Lower leg skin (tissue), 4 donors: Measurements from ENCODE around the gene TSPAN2. TPM values are rescaled to one million over a fixed set of nuclear protein-coding genes. Genes with fewer than 3 reads are reported as not detected.

Experiments
- DNase-seq, 2 donors: peaks; one replicate each; pipeline ENCODE4 v3.0.0-alpha.2; 2019; ENCODE audit warnings: low spot score in 2 of 2
- H3K4me3 ChIP-seq: fragments of 200-600 bp; sonication (generic); 2 replicates; pipeline ENCODE4 v1.5.1; 2017; ENCODE audit warnings: mild to moderate bottlenecking, low read depth; ENCODE audit not compliant: poor library complexity, severe bottlenecking
- POLR2A ChIP-seq, 2 donors: fragments of 450-650 bp; IDR thresholded peaks; one replicate each; pipeline ENCODE4 v1.6.1; 2016 to 2017; ENCODE audit warnings: antibody characterized with exemption in 2 of 2, mild to moderate bottlenecking in 1 of 2, moderate library complexity in 1 of 2
- WGBS, 2 donors: methylation state at CpG; one replicate each; pipeline ENCODE4 v1.1.5; 2018; 5-methylcytosine and 5-hydroxymethylcytosine counted together
- intact Hi-C: fragments of 100-400 bp; cut with DNase I; formaldehyde crosslinking; loops from one replicate; pipeline ENCODE4 v1.15.0; 2023; ENCODE audit warnings: low total_unique reads
- total RNA-seq, 4 donors: library from RNA; depleted of rRNA; stranded (reverse); fragments of >200 nt; gene quantifications; one replicate each; pipeline ENCODE4 v1.1.0, GENCODE V29; 2016
- TF ChIP-seq, protein P1 (sequence below), 3 donors: fragments of 450-650 bp; IDR thresholded peaks; one replicate each; pipeline ENCODE4 v1.5.1; 2016; ENCODE audit warnings: antibody characterized with exemption in 3 of 3, mild to moderate bottlenecking in 3 of 3, moderate library complexity in 2 of 3

The TSPAN2 gene
- total RNA-seq, 4 donors from 2014 or later = 0.46 to 4.5 (median 2.2) TPM

DNA sequence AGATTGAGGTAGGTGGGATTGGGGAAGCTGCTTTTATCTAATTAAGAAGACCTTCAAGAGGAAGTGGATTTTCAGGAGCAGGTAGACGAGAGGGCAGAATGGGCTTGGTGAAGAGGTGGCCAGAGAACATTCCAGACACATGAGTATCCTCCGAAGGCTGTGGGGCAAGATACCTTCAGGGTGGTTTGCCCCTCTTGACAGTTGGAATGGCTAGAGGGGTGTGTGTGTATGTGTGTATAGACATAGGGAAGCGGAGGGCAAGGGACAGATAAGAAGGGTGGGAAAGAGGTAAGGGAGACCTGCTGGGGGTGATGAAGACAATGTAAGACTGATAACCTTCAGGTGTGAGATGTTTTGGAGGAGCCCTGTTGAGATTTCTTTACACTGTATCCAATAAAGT is 46.8 kb upstream of the TSPAN2 start:
- H3K4me3 ChIP-seq = no peak overlapping the region
- DNase-seq = no peak
- TF ChIP-seq, protein P1, sequence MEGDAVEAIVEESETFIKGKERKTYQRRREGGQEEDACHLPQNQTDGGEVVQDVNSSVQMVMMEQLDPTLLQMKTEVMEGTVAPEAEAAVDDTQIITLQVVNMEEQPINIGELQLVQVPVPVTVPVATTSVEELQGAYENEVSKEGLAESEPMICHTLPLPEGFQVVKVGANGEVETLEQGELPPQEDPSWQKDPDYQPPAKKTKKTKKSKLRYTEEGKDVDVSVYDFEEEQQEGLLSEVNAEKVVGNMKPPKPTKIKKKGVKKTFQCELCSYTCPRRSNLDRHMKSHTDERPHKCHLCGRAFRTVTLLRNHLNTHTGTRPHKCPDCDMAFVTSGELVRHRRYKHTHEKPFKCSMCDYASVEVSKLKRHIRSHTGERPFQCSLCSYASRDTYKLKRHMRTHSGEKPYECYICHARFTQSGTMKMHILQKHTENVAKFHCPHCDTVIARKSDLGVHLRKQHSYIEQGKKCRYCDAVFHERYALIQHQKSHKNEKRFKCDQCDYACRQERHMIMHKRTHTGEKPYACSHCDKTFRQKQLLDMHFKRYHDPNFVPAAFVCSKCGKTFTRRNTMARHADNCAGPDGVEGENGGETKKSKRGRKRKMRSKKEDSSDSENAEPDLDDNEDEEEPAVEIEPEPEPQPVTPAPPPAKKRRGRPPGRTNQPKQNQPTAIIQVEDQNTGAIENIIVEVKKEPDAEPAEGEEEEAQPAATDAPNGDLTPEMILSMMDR (IDR thresholded peaks at IDR 0.05) = no peak
- TF ChIP-seq POLR2A (IDR thresholded peaks at IDR 0.05) = no peak
- intact Hi-C loops = loop anchor here (5.0 kb wide), 2 partner anchors 331 to 461 kb away; no protein-coding TSS in a partner anchor
- 80 to 85% methylated on average over 3 of the region's 3 CpGs for WGBS, 2 donors

DNA sequence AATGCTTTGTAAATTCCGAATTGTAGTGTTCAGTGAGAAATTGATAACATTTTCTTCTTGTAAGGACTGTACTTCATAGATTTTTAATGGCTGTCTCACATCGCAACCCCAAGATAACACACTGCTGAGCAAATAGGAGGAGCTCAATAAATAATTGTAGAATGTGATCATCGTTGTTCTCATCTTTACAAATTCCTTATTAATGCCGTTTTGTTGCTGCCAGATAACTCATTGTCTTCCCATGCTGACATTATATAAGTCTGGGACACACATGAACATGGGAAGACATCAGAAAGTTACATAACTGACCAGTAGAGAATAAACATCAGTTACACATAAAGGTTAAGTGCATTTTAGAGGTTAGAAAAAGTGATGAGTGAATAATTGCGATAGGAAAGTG is 46.4 kb upstream of the TSPAN2 start:
- no peak for DNase-seq
- intact Hi-C loops = loop anchor here (5.0 kb wide), 2 partner anchors 332 to 462 kb away; no protein-coding TSS in a partner anchor
- no peak overlapping the region for H3K4me3 ChIP-seq
- WGBS, 2 donors = 72 to 73% methylated on average over 5 of the region's 5 CpGs
- no peak for TF ChIP-seq POLR2A (IDR thresholded peaks at IDR 0.05)
- TF ChIP-seq, protein P1 (IDR thresholded peaks at IDR 0.05) = no peak

DNA sequence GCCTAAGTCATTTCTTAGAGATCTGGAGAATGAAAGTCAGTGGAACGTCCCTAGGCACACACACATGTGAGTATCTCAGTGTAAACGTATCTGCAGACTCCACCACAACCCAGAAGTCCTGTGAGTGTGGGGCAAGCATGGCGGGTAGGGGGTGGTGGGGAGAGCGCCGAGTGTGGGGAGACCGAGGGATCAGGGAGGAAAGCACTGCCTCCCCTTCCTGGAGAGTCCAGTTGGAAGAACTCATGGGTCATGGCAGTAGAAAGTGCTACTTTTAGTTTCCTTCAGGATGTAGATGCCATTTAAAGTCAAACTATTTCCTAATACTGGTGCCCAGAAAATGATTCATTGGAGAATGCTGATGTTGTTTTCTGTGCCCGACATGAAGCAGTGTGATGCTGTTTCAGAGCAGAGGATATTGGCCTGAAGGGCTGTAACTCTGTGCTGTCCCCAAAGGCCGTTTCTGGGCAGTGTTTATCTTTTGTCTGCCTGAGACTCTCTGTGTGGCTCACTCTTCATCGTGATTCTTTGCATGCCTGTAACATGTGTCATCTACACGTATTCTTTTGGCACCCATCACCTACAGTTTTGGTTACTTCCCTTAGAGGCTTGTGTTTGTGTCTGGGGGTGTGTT is 45.7 kb upstream of the TSPAN2 start:
- H3K4me3 ChIP-seq = no peak overlapping the region
- intact Hi-C loops = loop anchor here (5.0 kb wide), 2 partner anchors 332 to 462 kb away; no protein-coding TSS in a partner anchor
- DNase-seq = no peak
- no peak for TF ChIP-seq POLR2A (IDR thresholded peaks at IDR 0.05)
- TF ChIP-seq, protein P1 (IDR thresholded peaks at IDR 0.05) = no peak
- 54 to 57% methylated on average over 10 of the region's 10 CpGs for WGBS, 2 donors

DNA sequence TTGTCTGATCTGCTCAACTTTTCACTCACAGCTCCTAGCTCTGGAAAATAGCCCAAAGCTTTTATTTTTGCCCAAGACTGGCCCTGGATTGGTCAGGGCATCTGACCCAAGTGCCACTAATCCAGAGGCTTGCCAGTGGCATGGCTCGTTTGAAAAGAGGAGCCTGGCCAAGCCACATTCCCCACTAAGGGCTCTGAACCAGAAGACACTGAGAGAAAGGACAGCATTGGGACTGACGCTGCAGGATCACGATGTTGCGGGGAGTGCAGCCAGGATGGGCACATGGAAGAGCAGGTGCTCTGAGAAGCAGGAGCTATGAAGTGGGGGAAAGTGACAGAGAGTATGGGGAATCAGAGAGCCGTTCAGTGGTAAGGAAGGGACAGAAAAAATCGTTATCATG is 44.9 kb upstream of the TSPAN2 start:
- intact Hi-C loops = no loop called here
- 66 to 82% methylated on average over 6 of the region's 6 CpGs for WGBS, 2 donors
- DNase-seq = no peak
- TF ChIP-seq, protein P1 (IDR thresholded peaks at IDR 0.05) = no peak
- TF ChIP-seq POLR2A (IDR thresholded peaks at IDR 0.05) = no peak
- no peak overlapping the region for H3K4me3 ChIP-seq

DNA sequence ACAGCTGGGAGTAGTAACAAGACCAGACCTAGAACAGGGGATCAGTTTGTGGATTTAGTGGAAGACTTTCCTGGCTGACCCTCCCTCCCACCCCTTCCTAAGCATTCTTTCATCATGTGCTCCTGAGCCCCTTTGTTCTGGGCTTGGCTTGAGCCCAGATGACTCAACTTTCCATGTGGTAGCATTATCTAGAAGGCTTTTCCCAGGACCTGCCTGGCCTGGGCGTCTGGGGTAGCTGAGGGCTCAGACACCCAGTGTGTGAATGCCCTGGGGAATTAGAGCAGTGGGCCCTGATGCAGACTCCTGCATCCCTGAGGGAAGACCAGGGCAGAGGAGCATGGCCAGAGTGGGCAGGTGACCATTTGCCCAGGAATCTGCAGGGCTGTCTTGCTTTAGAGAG is 44.1 kb upstream of the TSPAN2 start:
- intact Hi-C loops = no loop called here
- WGBS, 2 donors = 44 to 82% methylated on average over 1 of the region's 1 CpG
- DNase-seq = no peak
- no peak overlapping the region for H3K4me3 ChIP-seq
- TF ChIP-seq, protein P1 (IDR thresholded peaks at IDR 0.05) = no peak
- no peak for TF ChIP-seq POLR2A (IDR thresholded peaks at IDR 0.05)

DNA sequence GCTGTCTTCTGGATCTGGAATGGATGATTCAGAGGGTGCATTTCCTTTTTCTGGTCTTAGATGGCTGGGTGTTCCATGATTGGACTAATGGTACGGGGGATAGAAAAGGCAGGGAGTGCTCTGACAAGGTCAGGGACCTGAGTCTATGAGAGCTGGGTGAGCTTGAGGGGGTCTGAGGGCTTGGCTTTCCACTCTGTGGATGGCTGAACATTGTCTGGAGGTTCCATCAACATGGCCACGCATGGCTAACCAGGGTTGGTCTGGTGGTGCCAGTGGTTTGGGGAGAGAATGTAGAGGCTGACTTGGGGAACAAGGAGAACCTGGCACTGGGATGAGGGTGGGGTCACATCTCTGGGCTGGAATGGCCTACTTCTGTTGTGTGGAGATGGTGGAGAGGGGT is 41.5 kb upstream of the TSPAN2 start:
- no peak overlapping the region for H3K4me3 ChIP-seq
- TF ChIP-seq, protein P1 (IDR thresholded peaks at IDR 0.05) = no peak
- intact Hi-C loops = no loop called here
- DNase-seq = no peak
- WGBS, 2 donors = 89 to 91% methylated on average over 2 of the region's 2 CpGs
